ENCODE measurements around the gene GLYR1.

DNA sequence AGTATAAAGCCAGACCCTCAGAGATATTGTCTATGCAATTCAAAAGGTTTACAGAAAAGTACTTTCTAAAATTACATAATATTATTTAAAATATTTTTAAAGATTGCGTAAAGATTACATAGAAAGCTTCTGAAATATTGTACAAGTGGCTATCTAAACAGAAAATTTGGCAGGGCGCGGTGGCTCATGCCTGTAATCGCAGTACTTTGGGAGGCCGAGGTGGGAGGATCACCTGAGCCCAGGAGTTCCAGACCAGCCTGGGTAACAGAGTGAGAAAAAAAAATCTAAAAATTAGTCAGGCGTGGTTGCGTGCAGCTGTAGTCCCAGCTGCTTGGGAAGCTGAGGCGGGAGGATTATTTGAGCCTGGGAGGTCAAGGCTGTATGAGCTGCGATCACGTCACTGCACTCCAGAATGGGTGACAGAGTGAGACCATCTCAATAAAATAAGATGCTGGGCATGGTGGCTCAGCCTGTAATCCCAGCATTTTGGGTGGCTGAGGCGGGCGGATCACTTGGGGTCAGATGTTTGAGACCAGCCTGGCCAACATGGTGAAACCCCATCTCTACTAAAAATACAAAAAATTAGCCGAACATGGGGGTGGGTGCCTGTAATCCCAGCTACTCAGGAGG lies 18.3 kb upstream of the GLYR1 start:
- TF ChIP-seq, protein P1, sequence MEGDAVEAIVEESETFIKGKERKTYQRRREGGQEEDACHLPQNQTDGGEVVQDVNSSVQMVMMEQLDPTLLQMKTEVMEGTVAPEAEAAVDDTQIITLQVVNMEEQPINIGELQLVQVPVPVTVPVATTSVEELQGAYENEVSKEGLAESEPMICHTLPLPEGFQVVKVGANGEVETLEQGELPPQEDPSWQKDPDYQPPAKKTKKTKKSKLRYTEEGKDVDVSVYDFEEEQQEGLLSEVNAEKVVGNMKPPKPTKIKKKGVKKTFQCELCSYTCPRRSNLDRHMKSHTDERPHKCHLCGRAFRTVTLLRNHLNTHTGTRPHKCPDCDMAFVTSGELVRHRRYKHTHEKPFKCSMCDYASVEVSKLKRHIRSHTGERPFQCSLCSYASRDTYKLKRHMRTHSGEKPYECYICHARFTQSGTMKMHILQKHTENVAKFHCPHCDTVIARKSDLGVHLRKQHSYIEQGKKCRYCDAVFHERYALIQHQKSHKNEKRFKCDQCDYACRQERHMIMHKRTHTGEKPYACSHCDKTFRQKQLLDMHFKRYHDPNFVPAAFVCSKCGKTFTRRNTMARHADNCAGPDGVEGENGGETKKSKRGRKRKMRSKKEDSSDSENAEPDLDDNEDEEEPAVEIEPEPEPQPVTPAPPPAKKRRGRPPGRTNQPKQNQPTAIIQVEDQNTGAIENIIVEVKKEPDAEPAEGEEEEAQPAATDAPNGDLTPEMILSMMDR (conservative IDR thresholded peaks at IDR 0.05; ENCODE audit: low read depth, low read length) = no peak
- TF ChIP-seq RAD21 (IDR thresholded peaks at IDR 0.05; ENCODE audit: low read length) (no peak), MAZ (IDR thresholded peaks at IDR 0.05; ENCODE audit: borderline replicate concordance, low read depth, low read length) (no peak), POLR2A (IDR thresholded peaks at IDR 0.05; ENCODE audit: low read depth, low read length) (no peak), FOS (IDR thresholded peaks at IDR 0.05; ENCODE audit: low read depth, low read length) (no peak), MAFK (IDR thresholded peaks at IDR 0.05; ENCODE audit: low read depth, low read length) (no peak), CEBPB (IDR thresholded peaks at IDR 0.05; ENCODE audit: low read depth, low read length) (no peak), SMC3 (IDR thresholded peaks at IDR 0.05; ENCODE audit: low read depth, low read length) (no peak), MXI1 (IDR thresholded peaks at IDR 0.05; ENCODE audit: borderline replicate concordance, low read depth, low read length) (no peak)
- TF ChIP-seq, protein P2, sequence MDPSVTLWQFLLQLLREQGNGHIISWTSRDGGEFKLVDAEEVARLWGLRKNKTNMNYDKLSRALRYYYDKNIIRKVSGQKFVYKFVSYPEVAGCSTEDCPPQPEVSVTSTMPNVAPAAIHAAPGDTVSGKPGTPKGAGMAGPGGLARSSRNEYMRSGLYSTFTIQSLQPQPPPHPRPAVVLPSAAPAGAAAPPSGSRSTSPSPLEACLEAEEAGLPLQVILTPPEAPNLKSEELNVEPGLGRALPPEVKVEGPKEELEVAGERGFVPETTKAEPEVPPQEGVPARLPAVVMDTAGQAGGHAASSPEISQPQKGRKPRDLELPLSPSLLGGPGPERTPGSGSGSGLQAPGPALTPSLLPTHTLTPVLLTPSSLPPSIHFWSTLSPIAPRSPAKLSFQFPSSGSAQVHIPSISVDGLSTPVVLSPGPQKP (IDR thresholded peaks at IDR 0.05; ENCODE audit: borderline replicate concordance, low read depth, low read length) = no peak
